ENCODE measurements around the gene FATE1. TPM values are rescaled to one million over a fixed set of nuclear protein-coding genes. Genes with fewer than 3 reads are reported as not detected.

FATE1 gene, protein sequence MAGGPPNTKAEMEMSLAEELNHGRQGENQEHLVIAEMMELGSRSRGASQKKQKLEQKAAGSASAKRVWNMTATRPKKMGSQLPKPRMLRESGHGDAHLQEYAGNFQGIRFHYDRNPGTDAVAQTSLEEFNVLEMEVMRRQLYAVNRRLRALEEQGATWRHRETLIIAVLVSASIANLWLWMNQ
- total RNA-seq, result not detected in 2 replicates

DNA sequence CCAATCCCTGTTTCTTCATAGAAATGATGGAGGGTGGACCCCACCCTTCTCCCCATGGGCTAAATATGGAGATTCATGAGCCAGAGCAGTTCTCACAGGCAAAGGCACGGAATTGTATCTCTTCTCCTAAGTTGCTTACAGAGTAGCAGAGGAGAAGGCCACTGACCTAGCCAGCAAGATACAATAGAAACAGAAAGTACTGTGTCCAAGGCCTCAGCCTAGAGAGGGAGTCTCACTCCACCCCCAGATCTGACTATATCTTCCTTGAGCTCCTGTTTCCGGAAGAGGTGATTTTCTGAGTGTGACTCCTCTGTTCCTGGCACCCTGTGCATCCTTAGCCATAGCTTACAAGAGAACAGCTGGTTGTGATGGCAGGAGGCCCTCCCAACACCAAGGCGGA lies at the start of gene FATE1:
Gene FATE1 (plus strand): TSS at position 284 of the 400 bp plus-strand sequence. CDS start 85 bp downstream, at position 369.

DNA sequence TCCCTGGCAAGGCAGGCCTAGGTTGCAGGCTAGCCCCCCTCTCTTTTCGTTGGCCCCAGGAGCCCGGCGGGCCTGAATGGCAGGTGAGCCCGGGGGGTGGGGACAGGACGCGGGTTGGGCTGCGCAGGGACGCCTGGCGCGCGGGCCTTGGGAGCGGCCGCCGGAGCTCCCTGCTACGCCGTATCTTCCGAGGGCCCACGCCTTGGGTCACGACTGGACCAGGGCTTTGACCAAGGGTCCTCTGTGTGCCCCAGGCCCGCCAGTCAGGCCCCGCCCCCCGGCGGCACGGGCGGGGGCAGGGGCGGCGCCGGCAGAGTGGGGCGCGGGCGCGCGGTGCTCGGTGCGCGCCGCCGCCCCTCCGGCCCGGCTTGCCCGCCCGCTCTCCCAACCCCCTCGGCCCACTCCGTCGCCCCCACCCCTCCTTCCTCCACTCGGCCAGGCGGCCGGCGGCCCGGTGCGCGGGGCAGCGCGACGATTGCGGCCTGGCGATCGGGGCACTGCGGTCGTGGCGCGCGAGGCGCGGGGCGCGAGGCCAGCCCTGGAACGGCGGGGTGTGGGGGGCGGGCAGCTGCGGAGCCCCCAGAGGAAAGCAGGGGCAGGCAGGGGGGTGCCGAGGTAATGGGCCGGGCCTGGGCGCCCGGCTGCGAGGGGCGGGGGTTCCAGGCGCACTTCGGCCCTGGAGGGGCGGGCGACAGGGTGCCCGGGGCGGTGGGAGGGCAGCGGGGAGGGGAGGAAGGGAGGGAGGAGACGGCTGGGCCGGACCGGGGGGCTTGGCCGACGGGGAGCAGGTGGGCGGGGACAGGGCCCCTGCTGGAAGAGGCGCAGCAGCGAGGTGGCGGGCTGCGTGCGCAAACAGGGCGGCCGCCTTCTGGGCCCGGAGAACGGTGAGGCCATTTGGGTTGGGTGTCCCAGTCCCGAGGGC lies 20.9 kb upstream of the FATE1 start, which contains the start of gene PRRG3:
Gene PRRG3 (plus strand): TSS at position 798 of the 922 bp plus-strand sequence. CDS start 3,357 bp downstream, outside the sequence.

DNA sequence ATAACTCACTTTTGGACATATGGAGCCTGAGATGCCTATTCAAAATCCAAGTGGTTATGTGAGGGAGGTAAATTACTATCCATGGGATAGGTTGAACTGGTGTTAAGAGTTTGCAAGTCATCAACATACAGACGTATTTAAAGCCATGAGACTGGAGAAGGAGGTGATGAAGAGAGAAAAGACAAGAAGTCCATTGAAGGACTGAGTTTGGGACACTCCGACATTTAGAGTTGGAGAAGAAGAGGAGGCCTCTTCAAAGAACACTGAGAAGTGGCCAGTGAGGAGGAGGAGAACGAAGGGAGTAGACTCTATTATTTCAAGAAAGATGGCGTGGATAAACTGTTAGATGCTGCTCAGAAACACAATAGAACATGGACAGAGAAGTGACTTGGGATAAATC lies 18.6 kb downstream of the FATE1 start, which contains the start of gene CNGA2:
Gene CNGA2 (plus strand): TSS at position 301 of the 400 bp plus-strand sequence. CDS start 3,738 bp downstream, outside the sequence.

Other genes with a start within 250 kb of the FATE1 start
- not detected in 2 replicates for gene PASD1, start 152.4 kb upstream of the FATE1 start, total RNA-seq
- not detected in 2 replicates for gene PRRG3, start 20.6 kb upstream of the FATE1 start, total RNA-seq
- gene CNGA2, start 18.7 kb downstream of the FATE1 start, total RNA-seq, result not detected in 2 replicates
- not detected in 2 replicates for gene MAGEA4, start 196.9 kb downstream of the FATE1 start, total RNA-seq